GM23338 (cell line): Measurements from ENCODE around the gene VRK3. TPM values are rescaled to one million over a fixed set of nuclear protein-coding genes. Genes with fewer than 3 reads are reported as not detected.

Source experiments
- ATAC-seq: fragments of 200-7000 bp; cut with Tn5 transposase; 3 replicates; pipeline ENCODE4 v1.9.1; 2020
- DNase-seq: peaks from one replicate; pipeline ENCODE4 v3.0.0-alpha.2; 2015; ENCODE audit warnings: low spot score
- H2AFZ ChIP-seq: fragments of 200-600 bp; sonication (generic); 2 replicates; pipeline ENCODE4 v1.8.0; 2016; ENCODE audit warnings: antibody characterized with exemption, mild to moderate bottlenecking, moderate library complexity
- H3F3A ChIP-seq: fragments of 200-600 bp; sonication (generic); replicated peaks from 2 replicates; pipeline ENCODE4 v1.8.0; 2017; ENCODE audit warnings: antibody characterized with exemption, mixed run types, low read depth
- H3K27ac ChIP-seq: fragments of 200-600 bp; sonication (generic); 2 replicates; pipeline ENCODE4 v1.6.1; 2016; ENCODE audit warnings: low read depth
- H3K27me3 ChIP-seq: fragments of 200-600 bp; sonication (generic); 2 replicates; pipeline ENCODE4 v1.8.0; 2016; ENCODE audit warnings: mild to moderate bottlenecking, mixed run types, moderate library complexity; ENCODE audit not compliant: insufficient read depth
- H3K36me3 ChIP-seq: fragments of 200-600 bp; sonication (generic); 2 replicates; pipeline ENCODE4 v1.8.0; 2016; ENCODE audit warnings: mild to moderate bottlenecking; ENCODE audit not compliant: insufficient read depth
- H3K4me1 ChIP-seq: fragments of 200-600 bp; sonication (generic); 2 replicates; pipeline ENCODE4 v1.8.0; 2016; ENCODE audit warnings: mild to moderate bottlenecking, moderate library complexity; ENCODE audit not compliant: insufficient read depth
- H3K4me2 ChIP-seq: fragments of 200-600 bp; sonication (generic); 2 replicates; pipeline ENCODE4 v1.7.1; 2017; ENCODE audit warnings: mixed run types
- H3K4me3 ChIP-seq: fragments of 200-600 bp; sonication (generic); 2 replicates; pipeline ENCODE4 v1.6.1; 2016; ENCODE audit warnings: mixed run types
- H3K79me2 ChIP-seq: fragments of 200-600 bp; sonication (generic); replicated peaks from 2 replicates; pipeline ENCODE4 v1.8.0; 2017; ENCODE audit warnings: mild to moderate bottlenecking; ENCODE audit not compliant: insufficient read depth
- H3K9me2 ChIP-seq: fragments of 200-600 bp; sonication (generic); 2 replicates; pipeline ENCODE4 v1.8.0; 2017; ENCODE audit not compliant: insufficient read depth
- H4K20me1 ChIP-seq: fragments of 200-600 bp; sonication (generic); replicated peaks from 2 replicates; pipeline ENCODE4 v1.8.0; 2017; ENCODE audit warnings: mild to moderate bottlenecking; ENCODE audit not compliant: insufficient read depth
- H3K27ac Mint-ChIP-seq: 2 replicates; pipeline ENCODE4 v1.8.0; 2020; ENCODE audit warnings: inconsistent platforms, mild to moderate bottlenecking, moderate library complexity, mixed read lengths
- H3K27me3 Mint-ChIP-seq: 3 replicates; pipeline ENCODE4 v1.8.0; 2022; ENCODE audit warnings: low read depth, mild to moderate bottlenecking, moderate library complexity, mixed read lengths, inconsistent platforms; ENCODE audit not compliant: insufficient read depth, poor library complexity
- H3K36me3 Mint-ChIP-seq: 3 replicates; pipeline ENCODE4 v1.8.0; 2021; ENCODE audit warnings: low read depth, mild to moderate bottlenecking, inconsistent platforms, moderate library complexity, mixed read lengths
- H3K4me1 Mint-ChIP-seq: 3 replicates; pipeline ENCODE4 v1.8.0; 2020; ENCODE audit warnings: mild to moderate bottlenecking, inconsistent platforms, mixed read lengths
- H3K4me3 Mint-ChIP-seq: 3 replicates; pipeline ENCODE4 v1.8.0; 2021; ENCODE audit warnings: moderate library complexity, mild to moderate bottlenecking, inconsistent platforms, mixed read lengths
- H3K9me3 Mint-ChIP-seq: 3 replicates; pipeline ENCODE4 v1.8.0; 2020; ENCODE audit warnings: moderate library complexity, mild to moderate bottlenecking, inconsistent platforms, mixed read lengths
- CREB1 ChIP-seq: fragments of 250-450 bp; sonication (Bioruptor Pico); IDR thresholded peaks from 2 replicates; pipeline ENCODE4 v1.5.0; 2020; ENCODE audit warnings: low read depth, mild to moderate bottlenecking, moderate library complexity
- EZH2 ChIP-seq: fragments of 200-600 bp; sonication (generic); IDR thresholded peaks from one replicate; pipeline ENCODE4 v1.8.0; 2017; ENCODE audit warnings: antibody characterized with exemption, mild to moderate bottlenecking, low read depth; ENCODE audit not compliant: unreplicated experiment
- EZH2phosphoT487 ChIP-seq: fragments of 200-600 bp; sonication (generic); IDR thresholded peaks from one replicate; pipeline ENCODE4 v1.8.1; 2018; ENCODE audit warnings: antibody characterized with exemption; ENCODE audit not compliant: unreplicated experiment
- POLR2AphosphoS5 ChIP-seq: IDR thresholded peaks from 2 replicates; pipeline ENCODE4 v1.6.1; 2016; ENCODE audit warnings: antibody characterized with exemption, low read depth
- REST ChIP-seq: IDR thresholded peaks from one replicate; pipeline ENCODE4 v1.6.1; 2018; ENCODE audit warnings: antibody characterized with exemption; ENCODE audit not compliant: unreplicated experiment
- STAT1 ChIP-seq: IDR thresholded peaks from one replicate; pipeline ENCODE4 v1.6.1; 2016; ENCODE audit warnings: antibody characterized with exemption; ENCODE audit not compliant: unreplicated experiment
- ZNF462 ChIP-seq: fragments of 250-450 bp; sonication (Bioruptor Pico); IDR thresholded peaks from 2 replicates; pipeline ENCODE4 v1.5.0; 2020; ENCODE audit warnings: mild to moderate bottlenecking, moderate library complexity
- polyA plus RNA-seq: library from polyadenylated mRNA; unstranded; fragments of >200 nt; fragmentation: Nextera tagmentation; extraction: Ambion mirVana; gene quantifications from 2 replicates; pipeline ENCODE4 v1.2.1, GENCODE V29; 2016
- total RNA-seq: library from RNA; depleted of rRNA; stranded (reverse); fragments of >200 nt; shearing (Covaris generic); gene quantifications from 2 replicates; pipeline ENCODE4 v1.2.3, GENCODE V29; 2014

Gene VRK3
- total and polyA plus RNA-seq, 2 experiments from 2014 or later = 17.4 to 29.1 TPM

- TF ChIP-seq POLR2AphosphoS5 (no peak), ZNF462 (CRISPR knock-in tag) (no peak), STAT1 (no peak), EZH2 (no peak), EZH2phosphoT487 (no peak), REST (no peak), CREB1 (CRISPR knock-in tag) (no peak)
- H3K4me3 ChIP-seq = no peak overlapping the region
- no peaks in the 10 kb centered on the region for H3K9me2 ChIP-seq
- no peak for ATAC-seq
- Mint-ChIP-seq H3K27me3 (peaks cover 10% of the 10 kb centered on the region), H3K4me1 (peaks cover 7% of the 10 kb centered on the region; the same call in 2 of the 3 replicates), H3K9me3 (peaks cover 17% of the 10 kb centered on the region), H3K36me3 (peaks cover 60% of the 10 kb centered on the region), H3K27ac (no peak overlapping the region), H3K4me3 (no peak overlapping the region)
- H2AFZ ChIP-seq = no peak overlapping the region
- no peak overlapping the region for H3K27ac ChIP-seq
- H3K4me2 ChIP-seq = no peak overlapping the region
- peaks cover 8% of the 10 kb centered on the region; the same call in 1 of the 2 replicates for H3K4me1 ChIP-seq
- H3K79me2 ChIP-seq = peaks cover 35% of the 10 kb centered on the region
- no peaks in the 10 kb centered on the region; the same call in 1 of the 2 replicates for H3K36me3 ChIP-seq
- H3K27me3 ChIP-seq = no peaks in the 10 kb centered on the region
- H3F3A ChIP-seq = no peaks in the 10 kb centered on the region
- peaks cover 20% of the 10 kb centered on the region for H4K20me1 ChIP-seq
- DNase-seq = no peak
Measured at GRCh38 chr19:50030225-50030624, 5.1 kb upstream of the VRK3 start.
